Psoas muscle (tissue), 8 donors: ENCODE data around the gene BANF1. TPM values are rescaled to one million over a fixed set of nuclear protein-coding genes. Genes with fewer than 3 reads are reported as not detected.

Experiments
- ATAC-seq, 4 donors: fragments of 200-7000 bp; cut with Tn5 transposase; one replicate each; pipeline ENCODE4 v1.9.1; 2020; ENCODE audit warnings: moderate library complexity in 3 of 4, mild to moderate bottlenecking in 2 of 4
- DNase-seq, 2 donors: peaks; one replicate each; pipeline ENCODE4 v3.0.0-alpha.2; 2020
- H3K27ac ChIP-seq: fragments of 200-600 bp; one replicate; pipeline ENCODE4 v1.8.0; 2022
- H3K27me3 ChIP-seq, 3 donors: fragments of 200-600 bp in 1 of 3; one replicate each; pipeline versions ENCODE4 v1.6.1 to v1.8.0; 2013 to 2022; ENCODE audit warnings: low read length in 2 of 3, mild to moderate bottlenecking in 2 of 3, moderate library complexity in 1 of 3; ENCODE audit not compliant: insufficient read depth in 3 of 3
- H3K36me3 ChIP-seq, 2 donors: fragments of 200-600 bp in 1 of 2; one replicate each; pipeline versions ENCODE4 v1.6.1 to v1.8.0; 2013 to 2022; ENCODE audit warnings: low read depth in 1 of 2, mild to moderate bottlenecking in 1 of 2, moderate library complexity in 1 of 2; ENCODE audit not compliant: insufficient read depth in 1 of 2
- H3K4me1 ChIP-seq: fragments of 200-600 bp; one replicate; pipeline ENCODE4 v1.8.0; 2022
- H3K4me3 ChIP-seq: fragments of 200-600 bp; one replicate; pipeline ENCODE4 v1.8.0; 2022; ENCODE audit warnings: mild to moderate bottlenecking
- H3K9me3 ChIP-seq: fragments of 200-600 bp; one replicate; pipeline ENCODE4 v1.8.0; 2022
- WGBS, 3 donors: extraction: QIAGEN DNeasy Blood & Tissue Kit; methylation state at CpG; one replicate each; pipeline versions ENCODE4 v1.1.6 to v1.1.7; 2013; 5-methylcytosine and 5-hydroxymethylcytosine counted together
- intact Hi-C, 2 donors: fragments of 100-400 bp; cut with DNase I; formaldehyde crosslinking; loops; one replicate each; pipeline versions ENCODE4 v1.11.0 to v1.14.2; 2022
- polyA plus RNA-seq, 3 donors: library from polyadenylated mRNA; stranded (reverse); fragments of 200-250 nt; gene quantifications; one replicate each; pipeline ENCODE4 v1.2.3, GENCODE V29; 2013
- total RNA-seq, 4 donors: library from RNA; stranded (reverse); fragmentation: NEBNext Ultra II Directional in 2 of 4; extraction: Animal tissue kit (Norgen Biotek cat#: 25700) in 2 of 4; gene quantifications; one replicate each; pipeline versions ENCODE4 v1.2.1 to v1.2.4, GENCODE V29; 2021 to 2023
- TF ChIP-seq, protein P1 (sequence below): fragments of 200-600 bp; IDR thresholded peaks from one replicate; pipeline ENCODE4 v1.8.0; 2022; ENCODE audit warnings: antibody characterized with exemption
- donor health status: healthy with polysubstance abuse.
- donor health status: DM: no; HTN: no; CAD: no; lungs with moderate emphysema.
- donor health status: Bipolar disorder and iron deficiency.
- donor health status: healthy.
- donor health status: DM: yes; HTN: yes; CAD: no.
- donor health status: DM: no; HTN: no; CAD: no.
- donor health status: DM: no; HTN: no; CAD: no.
- donor health status: DM: yes; HTN: yes; CAD: no.

The BANF1 gene
- total and polyA plus RNA-seq, 7 donors, result 251 to 384 (median 329) TPM

- H3K4me1 ChIP-seq, result no peaks in the 10 kb centered on the region
- TF ChIP-seq, protein P1, sequence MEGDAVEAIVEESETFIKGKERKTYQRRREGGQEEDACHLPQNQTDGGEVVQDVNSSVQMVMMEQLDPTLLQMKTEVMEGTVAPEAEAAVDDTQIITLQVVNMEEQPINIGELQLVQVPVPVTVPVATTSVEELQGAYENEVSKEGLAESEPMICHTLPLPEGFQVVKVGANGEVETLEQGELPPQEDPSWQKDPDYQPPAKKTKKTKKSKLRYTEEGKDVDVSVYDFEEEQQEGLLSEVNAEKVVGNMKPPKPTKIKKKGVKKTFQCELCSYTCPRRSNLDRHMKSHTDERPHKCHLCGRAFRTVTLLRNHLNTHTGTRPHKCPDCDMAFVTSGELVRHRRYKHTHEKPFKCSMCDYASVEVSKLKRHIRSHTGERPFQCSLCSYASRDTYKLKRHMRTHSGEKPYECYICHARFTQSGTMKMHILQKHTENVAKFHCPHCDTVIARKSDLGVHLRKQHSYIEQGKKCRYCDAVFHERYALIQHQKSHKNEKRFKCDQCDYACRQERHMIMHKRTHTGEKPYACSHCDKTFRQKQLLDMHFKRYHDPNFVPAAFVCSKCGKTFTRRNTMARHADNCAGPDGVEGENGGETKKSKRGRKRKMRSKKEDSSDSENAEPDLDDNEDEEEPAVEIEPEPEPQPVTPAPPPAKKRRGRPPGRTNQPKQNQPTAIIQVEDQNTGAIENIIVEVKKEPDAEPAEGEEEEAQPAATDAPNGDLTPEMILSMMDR, result no peak
- ATAC-seq (no peak), DNase-seq (no peak)
- H3K27ac ChIP-seq, result no peak overlapping the region
- H3K36me3 ChIP-seq, result no peaks in the 10 kb centered on the region
- no peaks in the 10 kb centered on the region for H3K9me3 ChIP-seq
- 83 to 84% (median 83%) methylated on average over 8 of the region's 8 CpGs for WGBS, 3 donors
- peaks cover 0 to 1% (median 0%) of the 10 kb centered on the region in 3 donors for H3K27me3 ChIP-seq
- H3K4me3 ChIP-seq, result no peak overlapping the region
- intact Hi-C loops, result no loop called here
These were observed 30.8 kb downstream of the BANF1 start for GRCh38 chr11:66032957-66033735.

- intact Hi-C loops, result no loop called here
- no peaks in the 10 kb centered on the region for H3K36me3 ChIP-seq
- TF ChIP-seq, protein P1, result no peak
- no peak for DNase-seq
- H3K9me3 ChIP-seq, result no peaks in the 10 kb centered on the region
- H3K27ac ChIP-seq, result no peak overlapping the region
- no peak for ATAC-seq
- H3K4me3 ChIP-seq, result no peak overlapping the region
- H3K27me3 ChIP-seq, result peaks cover 0 to 1% (median 0%) of the 10 kb centered on the region in 3 donors
- H3K4me1 ChIP-seq, result no peaks in the 10 kb centered on the region
- WGBS, 3 donors, result 61 to 74% (median 64%) methylated on average over 9 of the region's 9 CpGs
These were observed 33.5 kb downstream of the BANF1 start for GRCh38 chr11:66035653-66036333.

- DNase-seq, result no peak
- TF ChIP-seq, protein P1, result no peak
- Histone ChIP-seq H3K27ac (no peak overlapping the region), H3K36me3 (no peaks in the 10 kb centered on the region), H3K4me3 (no peak overlapping the region), H3K27me3 (peaks cover 0 to 1% (median 0%) of the 10 kb centered on the region in 3 donors), H3K4me1 (no peaks in the 10 kb centered on the region), H3K9me3 (no peaks in the 10 kb centered on the region)
- ATAC-seq, result no peak
- intact Hi-C loops, result no loop called here
- 74 to 88% (median 81%) methylated on average over 5 of the region's 5 CpGs for WGBS, 3 donors
These were observed 34.0 kb downstream of the BANF1 start for GRCh38 chr11:66036334-66036710.

- Histone ChIP-seq H3K4me1 (no peaks in the 10 kb centered on the region), H3K9me3 (no peaks in the 10 kb centered on the region), H3K4me3 (no peak overlapping the region), H3K27me3 (peaks cover 0 to 1% (median 0%) of the 10 kb centered on the region in 3 donors), H3K27ac (no peak overlapping the region), H3K36me3 (no peaks in the 10 kb centered on the region)
- no peak for ATAC-seq
- no peak for DNase-seq
- TF ChIP-seq, protein P1, result no peak
- intact Hi-C loops, result no loop called here
- WGBS, 3 donors, result 76 to 88% (median 85%) methylated on average over 3 of the region's 3 CpGs
These were observed 35.0 kb downstream of the BANF1 start for GRCh38 chr11:66037327-66037726.
